OCI-LY7 (cell line): ENCODE data around the gene LDAH. TPM values are rescaled to one million over a fixed set of nuclear protein-coding genes. Genes with fewer than 3 reads are reported as not detected.

ENCODE experiments used
- BruUV-seq: library from RNA; stranded (reverse); fragments of 400-500 nt; replicated peaks from 2 replicates; lab custom pipeline; 2021; lab: Mats Ljungman, UMichigan
- CTCF ChIA-PET: fragments of 300-600 bp; sonication (Branson Sonifier 250); formaldehyde crosslinking; loops from one replicate; lab custom pipeline; 2022; ENCODE audit warnings: antibody characterized with exemption; ENCODE audit not compliant: unreplicated experiment; lab: Charles Lee
- POLR2A ChIA-PET: fragments of 300-600 bp; sonication (Branson Sonifier 250); formaldehyde crosslinking; loops from one replicate; lab custom pipeline; 2022; ENCODE audit warnings: antibody characterized with exemption; lab: Charles Lee
- DNase-seq: peaks from one replicate; pipeline ENCODE4 v3.0.0-alpha.2; 2015; ENCODE audit warnings: low spot score
- H2AFZ ChIP-seq: fragments of 200-600 bp; sonication (generic), shearing (Covaris generic); 2 replicates; pipeline ENCODE4 v1.6.1; 2014; ENCODE audit warnings: mild to moderate bottlenecking, antibody characterized with exemption, low read length, moderate library complexity
- H3K27ac ChIP-seq: fragments of 200-600 bp; sonication (generic); 2 replicates; pipeline ENCODE4 v1.5.1; 2014; ENCODE audit warnings: mixed run types, low read depth, mild to moderate bottlenecking, moderate library complexity, low read length, inconsistent platforms; ENCODE audit not compliant: poor library complexity, severe bottlenecking
- H3K36me3 ChIP-seq: fragments of 200-600 bp; sonication (generic); 2 replicates; pipeline ENCODE4 v1.6.1; 2014; ENCODE audit warnings: mild to moderate bottlenecking, antibody characterized with exemption, low read length, moderate library complexity, mixed read lengths; ENCODE audit not compliant: insufficient read depth
- H3K4me1 ChIP-seq: fragments of 200-600 bp; sonication (generic); 2 replicates; pipeline ENCODE4 v1.5.1; 2014; ENCODE audit warnings: mild to moderate bottlenecking, low read length; ENCODE audit not compliant: insufficient read depth, poor library complexity, severe bottlenecking
- H3K4me2 ChIP-seq: fragments of 200-600 bp; sonication (generic); 2 replicates; pipeline ENCODE4 v1.6.1; 2014; ENCODE audit warnings: mild to moderate bottlenecking, low read length
- H3K4me3 ChIP-seq: fragments of 200-600 bp; sonication (generic); 2 replicates; pipeline ENCODE4 v1.5.1; 2014; ENCODE audit warnings: mild to moderate bottlenecking, low read depth, low read length; ENCODE audit not compliant: poor library complexity, severe bottlenecking
- H3K79me2 ChIP-seq: fragments of 200-600 bp; sonication (generic); 2 replicates; pipeline ENCODE4 v1.6.1; 2016; ENCODE audit warnings: low read depth, mild to moderate bottlenecking, low read length, moderate library complexity, mixed read lengths; ENCODE audit not compliant: insufficient read depth
- H3K9me2 ChIP-seq: fragments of 200-600 bp; sonication (generic); 2 replicates; pipeline ENCODE4 v1.6.1; 2016; ENCODE audit warnings: mild to moderate bottlenecking, low read length, mixed read lengths; ENCODE audit not compliant: insufficient read depth
- H3K9me3 ChIP-seq: fragments of 200-600 bp; sonication (generic); 2 replicates; pipeline ENCODE4 v1.6.1; 2014; ENCODE audit warnings: mild to moderate bottlenecking, mixed run types, low read length, mixed read lengths
- H4K20me1 ChIP-seq: fragments of 200-600 bp; sonication (generic); 2 replicates; pipeline ENCODE4 v1.6.1; 2014; ENCODE audit warnings: mild to moderate bottlenecking, antibody characterized with exemption, low read length, moderate library complexity, mixed read lengths; ENCODE audit not compliant: insufficient read depth
- CTCF ChIP-seq: fragments of 200-600 bp; sonication (generic); conservative IDR thresholded peaks from 2 replicates; pipeline ENCODE4 v1.5.1; 2014; ENCODE audit warnings: mild to moderate bottlenecking, antibody characterized with exemption, low read length, moderate library complexity, mixed read lengths
- EZH2phosphoT487 ChIP-seq: fragments of 200-600 bp; sonication (generic); IDR thresholded peaks from 2 replicates; pipeline ENCODE4 v1.6.1; 2018; ENCODE audit warnings: low read depth, borderline replicate concordance, mild to moderate bottlenecking, mixed run types, antibody characterized with exemption, low read length, moderate library complexity, mixed read lengths
- intact Hi-C: fragments of 100-400 bp; cut with micrococcal nuclease; formaldehyde crosslinking; loops from one replicate; pipeline ENCODE4 v1.10.0; 2022; ENCODE audit not compliant: unreplicated experiment
- total RNA-seq, 2 experiments: library from RNA; depleted of rRNA in 1 of 2; stranded (reverse); fragments of >200 nt in 1 of 2; shearing (Covaris generic) in 1 of 2; gene quantifications; 2 replicates each; pipeline ENCODE4 v1.2.3, GENCODE V29; 2014 to 2022

LDAH gene
- total RNA-seq, 2 experiments from 2014 or later, result 21.7 to 38.1 TPM

DNA sequence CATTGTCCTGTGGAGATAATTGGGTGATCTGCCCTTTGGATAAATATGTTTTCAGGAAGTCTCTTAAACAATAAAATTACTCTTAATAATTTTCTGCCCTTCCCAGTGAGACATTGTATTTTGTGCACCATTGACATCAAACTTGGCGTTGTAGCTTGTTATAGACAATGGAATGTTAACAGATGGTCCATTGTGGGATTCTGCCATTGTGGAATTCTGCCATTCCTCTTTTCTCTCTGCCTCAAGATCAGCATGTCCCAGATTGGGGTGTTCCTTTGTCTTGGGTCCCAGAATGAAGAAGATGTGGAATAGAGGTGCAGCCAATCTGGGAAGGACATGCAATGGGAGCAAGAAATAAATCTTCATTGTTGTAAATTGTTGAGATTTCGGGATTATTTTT is 15.1 kb upstream of the LDAH start:
- Histone ChIP-seq H3K9me2 (no peaks in the 10 kb centered on the region), H3K79me2 (no peaks in the 10 kb centered on the region), H2AFZ (no peak overlapping the region), H3K27ac (no peak overlapping the region), H3K36me3 (no peaks in the 10 kb centered on the region), H4K20me1 (no peaks in the 10 kb centered on the region), H3K9me3 (no peaks in the 10 kb centered on the region), H3K4me3 (no peak overlapping the region), H3K4me1 (no peaks in the 10 kb centered on the region), H3K4me2 (no peak overlapping the region)
- POLR2A ChIA-PET, result interaction anchor here (1.7 kb wide), 1 partner anchor 14 kb away, joined by 5 read pairs; no protein-coding TSS in a partner anchor
- no TSS peak for BruUV-seq
- CTCF ChIA-PET, result no interaction called here
- TF ChIP-seq CTCF (no peak), EZH2phosphoT487 (no peak)
- intact Hi-C loops, result no loop called here
- no peak for DNase-seq

DNA sequence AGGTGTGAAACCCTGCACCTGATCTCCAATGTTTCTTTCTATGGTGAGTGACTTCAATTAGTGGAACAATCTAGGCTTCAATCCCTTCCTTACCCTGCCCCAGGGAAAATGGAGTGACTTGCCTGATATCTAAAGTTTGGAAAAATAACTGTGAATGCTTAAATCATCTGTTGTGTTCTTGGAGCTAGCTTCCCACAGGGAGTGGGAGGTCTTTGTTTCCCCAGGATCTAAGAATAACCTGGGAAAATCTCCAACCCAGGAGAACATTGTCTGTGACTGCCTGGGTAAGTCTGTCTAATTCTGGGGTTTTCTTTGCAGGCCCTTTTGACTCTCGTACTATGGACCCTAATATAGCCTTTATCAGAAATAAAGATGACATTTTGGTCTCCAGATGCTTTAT is 13.6 kb upstream of the LDAH start:
- CTCF ChIA-PET, result no interaction called here
- Histone ChIP-seq H3K36me3 (no peaks in the 10 kb centered on the region), H2AFZ (no peak overlapping the region), H3K4me2 (no peak overlapping the region), H3K79me2 (no peaks in the 10 kb centered on the region), H3K27ac (no peak overlapping the region), H3K9me2 (no peaks in the 10 kb centered on the region), H3K4me3 (no peak overlapping the region), H4K20me1 (no peaks in the 10 kb centered on the region), H3K9me3 (no peaks in the 10 kb centered on the region), H3K4me1 (no peaks in the 10 kb centered on the region)
- intact Hi-C loops, result no loop called here
- POLR2A ChIA-PET, result interaction anchor here (0.6 to 1.7 kb wide), 2 partner anchors 12 to 58 kb away, joined by 3 to 5 read pairs; no protein-coding TSS in a partner anchor
- no TSS peak for BruUV-seq
- no peak for TF ChIP-seq EZH2phosphoT487
- no peak for TF ChIP-seq CTCF
- DNase-seq, result no peak

GRCh38 chr2:20834331-20834730 is 11.4 kb upstream of the LDAH start:
- Histone ChIP-seq H3K4me3 (no peak overlapping the region), H3K9me2 (no peaks in the 10 kb centered on the region), H3K9me3 (no peaks in the 10 kb centered on the region), H3K4me1 (no peaks in the 10 kb centered on the region), H3K36me3 (no peaks in the 10 kb centered on the region), H2AFZ (no peak overlapping the region), H3K79me2 (no peaks in the 10 kb centered on the region), H3K4me2 (no peak overlapping the region), H4K20me1 (no peaks in the 10 kb centered on the region), H3K27ac (no peak overlapping the region)
- ChIA-PET POLR2A (interaction anchor here (1.1 kb wide), 1 partner anchor 10 kb away, joined by 3 read pairs; no protein-coding TSS in a partner anchor), CTCF (no interaction called here)
- intact Hi-C loops, result no loop called here
- TF ChIP-seq CTCF (no peak), EZH2phosphoT487 (no peak)
- BruUV-seq, result no TSS peak
- DNase-seq, result no peak
